Measurements from ENCODE around the gene UGT1A7.

UGT1A7 gene

DNA sequence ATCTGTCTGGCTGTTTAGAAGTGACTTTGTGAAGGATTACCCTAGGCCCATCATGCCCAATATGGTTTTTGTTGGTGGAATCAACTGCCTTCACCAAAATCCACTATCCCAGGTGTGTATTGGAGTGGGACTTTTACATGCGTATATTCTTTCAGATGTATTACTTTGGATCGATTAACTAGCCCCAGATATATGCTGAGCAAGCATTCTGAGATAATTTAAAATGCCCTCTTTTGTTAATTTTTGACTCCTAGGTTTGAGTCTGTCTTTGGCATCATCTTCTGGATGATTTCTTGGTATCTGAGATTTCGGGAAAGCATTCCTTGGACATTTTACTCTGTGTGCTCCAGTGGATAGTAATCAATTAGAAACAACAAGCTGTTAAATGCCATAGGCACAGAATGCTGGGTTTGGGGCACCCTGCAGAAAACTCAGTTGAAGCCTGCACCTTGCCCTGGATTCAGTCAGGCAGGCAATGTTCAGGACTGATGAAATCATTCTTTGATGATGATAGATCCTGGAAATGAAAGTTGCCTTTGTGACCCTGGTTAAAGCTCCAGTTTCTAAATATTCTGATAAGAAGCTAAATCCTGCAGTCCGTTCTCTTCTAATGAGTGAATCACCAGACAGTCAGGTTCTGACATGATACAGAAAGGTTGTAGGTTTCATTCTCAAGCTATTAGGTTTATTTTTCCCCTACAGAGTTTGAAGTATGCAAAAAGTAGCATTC, 79.5 kb downstream of the UGT1A7 start:
- no peak for DNase-seq (ENCODE audit: low read depth)

DNA sequence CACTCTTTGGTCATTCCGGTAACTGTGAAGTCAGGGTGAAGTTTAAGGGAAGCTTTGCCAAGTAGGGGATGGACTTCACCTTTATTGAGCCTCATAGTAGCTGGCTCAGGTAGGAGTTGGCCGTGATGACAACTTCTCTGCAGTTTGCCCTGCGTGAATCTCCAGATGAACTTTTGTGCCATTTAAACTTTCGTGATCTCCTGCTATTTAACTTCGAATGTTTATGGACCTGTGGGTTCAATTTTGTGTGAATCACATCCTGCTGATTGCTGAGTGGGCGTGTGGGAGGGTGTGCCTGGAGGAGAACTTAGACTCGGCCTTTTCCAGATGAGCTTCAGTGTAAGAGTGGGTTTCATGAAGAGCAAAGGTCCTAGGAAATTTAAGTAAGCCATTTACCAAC, 82.6 kb downstream of the UGT1A7 start:
- no peak for DNase-seq (ENCODE audit: low read depth)

DNA sequence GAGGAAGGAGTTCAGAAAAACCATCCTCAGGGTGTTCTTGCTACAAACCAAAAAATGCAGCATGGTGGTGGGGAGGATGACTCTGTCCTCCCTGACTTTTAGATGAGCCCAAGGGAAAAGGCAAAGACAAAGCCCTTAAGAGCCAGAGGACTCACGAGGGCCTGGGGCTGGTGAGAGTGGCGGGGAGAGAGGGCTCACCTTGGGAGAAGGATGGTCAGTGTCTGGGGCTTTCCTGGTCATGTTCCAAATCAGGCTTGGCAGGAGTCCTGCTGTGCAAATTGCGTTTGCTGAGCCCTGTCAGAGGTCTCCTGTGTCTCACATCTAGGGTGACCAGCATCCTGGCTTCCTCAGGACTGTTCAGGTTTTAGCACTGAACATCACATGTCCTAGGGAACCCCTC, 83.1 kb downstream of the UGT1A7 start:
- no peak for DNase-seq (ENCODE audit: low read depth)

DNA sequence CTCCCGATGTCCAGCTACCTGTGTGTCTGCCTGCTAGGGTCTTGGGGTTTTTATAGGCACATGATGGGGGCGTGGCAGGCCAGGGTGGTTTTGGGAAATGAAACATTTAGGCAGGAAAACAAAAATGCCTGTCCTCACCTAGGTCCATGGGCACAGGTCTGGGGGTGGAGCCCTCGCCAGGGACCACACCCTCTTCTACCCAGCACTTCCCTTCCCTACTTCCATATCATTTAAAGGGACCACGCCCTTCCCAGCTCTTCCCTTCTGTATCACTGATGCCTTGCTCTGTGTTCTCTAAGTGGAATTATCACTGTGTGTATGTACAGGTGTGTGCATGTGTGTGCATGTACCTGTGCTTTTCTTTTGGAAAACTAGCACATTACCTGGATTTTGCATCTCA, 84.7 kb downstream of the UGT1A7 start:
- DNase-seq (ENCODE audit: low read depth) = no peak

DNA sequence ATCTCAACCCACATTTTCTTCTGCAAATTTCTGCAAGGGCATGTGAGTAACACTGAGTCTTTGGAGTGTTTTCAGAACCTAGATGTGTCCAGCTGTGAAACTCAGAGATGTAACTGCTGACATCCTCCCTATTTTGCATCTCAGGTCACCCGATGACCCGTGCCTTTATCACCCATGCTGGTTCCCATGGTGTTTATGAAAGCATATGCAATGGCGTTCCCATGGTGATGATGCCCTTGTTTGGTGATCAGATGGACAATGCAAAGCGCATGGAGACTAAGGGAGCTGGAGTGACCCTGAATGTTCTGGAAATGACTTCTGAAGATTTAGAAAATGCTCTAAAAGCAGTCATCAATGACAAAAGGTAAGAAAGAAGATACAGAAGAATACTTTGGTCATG, 86.4 kb downstream of the UGT1A7 start:
- no peak for DNase-seq (ENCODE audit: low read depth)

DNA sequence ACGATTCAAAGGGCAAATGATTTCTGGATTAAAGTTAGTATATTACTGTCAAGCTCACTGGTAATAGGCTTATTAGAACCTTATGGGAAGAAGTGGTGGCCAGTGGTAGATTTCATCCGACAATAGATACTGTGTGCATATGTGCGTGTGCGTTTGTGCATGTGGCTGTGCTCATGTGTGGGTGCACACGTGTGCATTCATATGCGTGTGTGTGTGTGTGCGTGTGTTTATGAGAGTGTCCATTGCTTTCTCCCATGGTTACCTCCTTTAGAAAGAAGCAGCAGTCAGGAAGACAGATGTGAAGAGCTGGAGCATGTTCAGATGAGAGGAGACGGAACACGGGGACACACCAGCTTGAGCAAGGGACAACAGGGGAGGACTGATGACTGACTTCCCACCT, 87.6 kb downstream of the UGT1A7 start:
- DNase-seq (ENCODE audit: low read depth) = no peak

DNA sequence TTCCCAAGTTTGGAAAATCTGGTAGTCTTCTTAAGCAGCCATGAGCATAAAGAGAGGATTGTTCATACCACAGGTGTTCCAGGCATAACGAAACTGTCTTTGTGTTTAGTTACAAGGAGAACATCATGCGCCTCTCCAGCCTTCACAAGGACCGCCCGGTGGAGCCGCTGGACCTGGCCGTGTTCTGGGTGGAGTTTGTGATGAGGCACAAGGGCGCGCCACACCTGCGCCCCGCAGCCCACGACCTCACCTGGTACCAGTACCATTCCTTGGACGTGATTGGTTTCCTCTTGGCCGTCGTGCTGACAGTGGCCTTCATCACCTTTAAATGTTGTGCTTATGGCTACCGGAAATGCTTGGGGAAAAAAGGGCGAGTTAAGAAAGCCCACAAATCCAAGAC, 90.5 kb downstream of the UGT1A7 start:
- no peak for DNase-seq (ENCODE audit: low read depth)

DNA sequence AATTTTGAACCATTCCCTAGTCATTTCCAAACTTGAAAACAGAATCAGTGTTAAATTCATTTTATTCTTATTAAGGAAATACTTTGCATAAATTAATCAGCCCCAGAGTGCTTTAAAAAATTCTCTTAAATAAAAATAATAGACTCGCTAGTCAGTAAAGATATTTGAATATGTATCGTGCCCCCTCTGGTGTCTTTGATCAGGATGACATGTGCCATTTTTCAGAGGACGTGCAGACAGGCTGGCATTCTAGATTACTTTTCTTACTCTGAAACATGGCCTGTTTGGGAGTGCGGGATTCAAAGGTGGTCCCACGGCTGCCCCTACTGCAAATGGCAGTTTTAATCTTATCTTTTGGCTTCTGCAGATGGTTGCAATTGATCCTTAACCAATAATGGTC, 90.9 kb downstream of the UGT1A7 start:
- no peak for DNase-seq (ENCODE audit: low read depth)

DNA sequence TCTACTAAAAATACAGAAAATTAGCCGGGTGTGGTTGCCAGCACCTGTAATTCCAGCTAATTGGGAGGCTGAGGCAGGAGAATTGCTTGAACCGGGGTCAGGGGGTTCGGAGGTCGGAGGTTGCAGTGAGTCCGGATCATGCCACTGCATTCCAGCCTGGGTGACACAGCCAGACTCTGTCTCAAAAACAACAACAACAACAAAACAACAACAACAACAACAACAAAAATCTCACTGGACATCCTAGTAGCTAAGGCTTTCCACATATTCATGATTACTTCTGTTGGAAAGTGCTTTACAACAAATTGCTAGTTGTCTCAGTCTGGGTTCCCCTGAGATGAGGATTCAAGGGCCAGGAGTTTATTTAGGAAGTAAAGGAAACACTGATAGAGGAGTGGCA, 92.2 kb downstream of the UGT1A7 start:
- no peak for DNase-seq (ENCODE audit: low read depth)

DNA sequence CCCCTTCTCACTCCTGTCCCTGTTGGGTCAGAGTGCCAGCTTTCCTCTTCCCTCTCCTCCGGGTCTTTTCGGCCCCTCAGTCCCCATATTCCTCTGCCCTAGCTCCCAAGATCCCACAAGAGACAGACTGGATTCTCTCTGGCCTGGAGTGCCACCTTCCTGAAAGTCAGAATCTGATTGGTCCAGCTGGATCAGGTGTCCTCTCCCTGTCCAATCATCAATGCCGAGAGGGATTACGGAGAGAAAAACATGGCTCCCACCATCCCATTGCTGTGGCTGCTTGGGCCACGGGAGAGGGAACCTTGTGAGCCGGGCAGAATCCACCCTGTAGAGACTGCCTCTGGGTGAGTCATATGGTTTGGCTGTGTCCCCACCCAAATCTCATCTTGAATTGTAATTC, 93.7 kb downstream of the UGT1A7 start:
- no peak for DNase-seq (ENCODE audit: low read depth)

DNA sequence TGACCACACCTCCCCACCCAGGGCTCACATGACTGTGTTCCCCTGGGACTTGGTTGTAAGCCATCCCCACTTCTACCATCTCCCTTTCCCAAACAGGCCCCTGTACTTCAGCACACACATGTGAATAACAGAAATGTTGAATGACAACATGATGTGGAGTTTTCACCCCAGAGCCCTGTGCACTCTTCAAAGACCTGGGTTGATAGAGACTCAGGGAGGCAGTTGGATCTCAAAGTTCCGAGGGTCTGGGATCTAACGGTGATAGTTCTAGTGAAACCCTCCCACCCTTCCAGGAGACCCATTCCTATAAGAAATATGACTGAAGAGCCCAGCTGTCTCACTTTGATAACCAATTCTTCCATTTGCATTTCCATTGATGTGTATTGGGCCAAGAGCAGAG, 96.3 kb downstream of the UGT1A7 start, which contains the start of gene MROH2A:
MROH2A (plus strand) TSS at position 301 of the 400 bp plus-strand sequence. CDS start 1,029 bp downstream, outside the sequence.
- no peak for DNase-seq (ENCODE audit: low read depth)

DNA sequence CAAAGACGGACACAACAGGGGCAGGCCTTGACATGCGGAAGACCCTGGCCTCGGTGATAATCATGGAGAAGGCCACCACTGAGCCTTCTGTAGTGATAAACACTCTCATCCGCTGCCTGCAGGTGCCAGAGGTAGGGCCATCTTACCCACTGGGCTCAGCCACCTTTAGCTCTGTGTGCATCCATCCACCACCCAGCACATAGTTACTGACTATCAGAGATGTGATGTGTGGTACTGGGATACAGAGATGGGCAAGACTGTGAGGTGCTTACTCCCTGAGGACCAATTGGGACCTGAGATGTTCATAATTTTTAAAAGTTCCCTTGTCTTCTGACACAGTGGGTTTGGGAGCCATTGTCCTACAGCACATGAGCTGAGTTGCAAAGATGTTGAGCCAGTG, 98.0 kb downstream of the UGT1A7 start:
- no peak for DNase-seq (ENCODE audit: low read depth)

DNA sequence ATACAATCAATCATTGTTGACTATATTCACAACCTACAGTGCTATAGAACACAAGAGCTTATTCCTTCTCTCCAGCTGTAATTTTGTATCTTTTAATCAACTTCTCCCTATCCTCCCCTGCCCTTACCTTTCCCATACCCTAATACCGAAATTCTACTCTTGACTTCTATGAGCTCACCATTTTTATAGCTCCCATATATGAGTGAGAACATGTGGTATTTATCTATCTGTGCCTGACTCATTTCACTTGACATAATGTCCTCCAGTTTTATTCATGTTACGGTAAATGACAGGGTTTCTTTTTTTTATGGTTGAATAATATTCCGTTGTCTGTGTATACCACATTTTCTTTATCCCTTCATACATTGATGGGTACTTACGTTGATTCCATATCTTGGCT, 99.1 kb downstream of the UGT1A7 start:
- DNase-seq (ENCODE audit: low read depth) = no peak

DNA sequence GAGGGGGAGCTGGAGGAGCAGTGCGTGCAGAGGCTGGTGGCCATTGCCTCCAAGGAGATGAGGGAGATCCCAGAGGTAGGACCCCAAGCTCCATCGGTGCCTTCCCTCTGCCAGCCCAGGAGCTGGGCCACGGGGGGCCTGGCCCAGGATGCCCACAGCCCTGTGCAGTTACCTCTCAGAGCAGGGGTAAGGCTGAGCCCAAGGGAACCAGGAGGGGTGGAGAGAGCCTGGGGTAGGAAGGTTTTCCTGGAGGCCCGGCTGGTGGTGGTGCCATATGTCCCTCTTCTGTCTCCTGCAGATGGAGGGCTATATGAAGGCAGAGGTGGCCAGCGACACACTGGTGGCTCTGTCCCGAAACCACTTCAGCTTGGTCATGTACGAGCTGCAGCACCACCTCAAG, 107.9 kb downstream of the UGT1A7 start:
- no peak for DNase-seq (ENCODE audit: low read depth)

DNA sequence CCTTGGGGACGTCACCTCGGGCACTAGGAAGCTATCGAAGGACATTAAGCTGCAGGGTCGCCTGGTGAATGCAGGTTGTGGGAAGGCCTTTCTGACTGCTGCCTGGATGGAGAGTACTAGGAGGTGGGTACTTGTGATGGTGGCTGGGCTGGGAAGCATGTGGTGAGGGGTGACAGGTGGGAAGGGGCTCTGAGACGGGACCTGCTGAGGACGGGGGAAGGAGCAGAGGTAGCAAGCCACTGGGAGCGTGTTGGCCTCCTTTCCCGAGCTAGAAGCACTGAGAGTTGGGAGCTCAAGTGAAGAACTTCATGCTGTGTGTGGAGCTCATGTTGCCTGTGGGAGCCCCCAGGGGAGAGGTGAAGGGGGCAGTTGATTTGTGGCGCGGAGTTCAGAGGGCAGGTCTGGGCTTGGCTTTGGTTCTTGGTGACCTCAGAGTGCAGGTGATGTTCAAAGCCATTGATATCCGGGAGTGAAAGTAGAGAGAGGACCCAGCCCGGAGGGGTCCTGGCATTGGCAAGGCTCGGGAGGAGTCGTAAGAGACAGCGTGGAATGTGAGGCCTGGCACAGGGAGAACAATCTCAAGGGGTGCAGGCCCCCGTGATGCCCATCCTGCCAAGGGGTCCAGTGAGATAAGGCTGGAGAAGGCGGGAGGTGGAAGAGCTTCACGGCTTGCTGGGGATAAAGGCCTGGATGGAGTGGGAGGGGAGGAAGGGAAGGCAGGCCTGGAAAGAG, 109.6 kb downstream of the UGT1A7 start:
- DNase-seq (ENCODE audit: low read depth) = no peak

DNA sequence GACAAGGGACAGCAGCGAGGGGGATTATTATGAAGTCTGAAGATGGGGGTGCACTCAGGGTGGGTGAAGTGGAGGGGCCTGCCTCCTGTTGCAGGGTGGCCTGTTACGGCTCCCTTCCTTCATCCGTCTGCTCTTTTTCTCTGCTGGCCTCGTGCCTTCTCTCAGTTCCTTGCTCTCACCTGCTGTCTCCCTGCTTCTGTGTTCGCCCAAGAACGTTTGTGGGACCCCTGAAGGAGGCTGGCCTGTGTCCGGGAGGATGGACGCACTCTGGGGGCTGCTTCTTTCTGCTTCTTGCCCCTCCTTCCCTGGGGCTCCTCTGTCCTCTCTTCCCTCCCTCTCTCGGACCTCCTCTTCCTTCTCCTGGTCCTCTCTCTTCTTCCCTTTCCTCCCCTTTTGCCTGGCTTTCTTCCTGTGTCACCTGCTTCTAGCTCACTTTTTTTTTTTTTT, 110.2 kb downstream of the UGT1A7 start:
- no peak for DNase-seq (ENCODE audit: low read depth)

DNA sequence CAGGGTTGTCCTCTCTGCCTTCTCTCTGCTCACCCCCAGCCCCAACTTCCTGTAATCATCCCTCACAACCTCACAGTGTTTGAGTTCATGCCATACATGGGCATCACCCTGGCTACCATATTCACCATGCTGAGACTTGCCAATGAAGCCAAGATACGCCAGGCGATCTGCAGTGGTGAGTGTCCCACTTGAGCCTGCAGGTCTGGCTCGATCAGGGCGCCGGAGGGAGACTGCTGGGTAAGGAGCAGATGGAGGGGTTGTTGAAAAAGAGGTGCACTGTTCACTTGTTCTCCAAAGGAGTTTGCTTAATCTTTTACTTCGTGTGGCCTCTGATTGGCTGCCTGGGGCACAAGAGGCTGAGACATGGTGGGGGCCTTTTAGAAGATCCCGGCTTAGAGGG, 111.0 kb downstream of the UGT1A7 start:
- no peak for DNase-seq (ENCODE audit: low read depth)

DNA sequence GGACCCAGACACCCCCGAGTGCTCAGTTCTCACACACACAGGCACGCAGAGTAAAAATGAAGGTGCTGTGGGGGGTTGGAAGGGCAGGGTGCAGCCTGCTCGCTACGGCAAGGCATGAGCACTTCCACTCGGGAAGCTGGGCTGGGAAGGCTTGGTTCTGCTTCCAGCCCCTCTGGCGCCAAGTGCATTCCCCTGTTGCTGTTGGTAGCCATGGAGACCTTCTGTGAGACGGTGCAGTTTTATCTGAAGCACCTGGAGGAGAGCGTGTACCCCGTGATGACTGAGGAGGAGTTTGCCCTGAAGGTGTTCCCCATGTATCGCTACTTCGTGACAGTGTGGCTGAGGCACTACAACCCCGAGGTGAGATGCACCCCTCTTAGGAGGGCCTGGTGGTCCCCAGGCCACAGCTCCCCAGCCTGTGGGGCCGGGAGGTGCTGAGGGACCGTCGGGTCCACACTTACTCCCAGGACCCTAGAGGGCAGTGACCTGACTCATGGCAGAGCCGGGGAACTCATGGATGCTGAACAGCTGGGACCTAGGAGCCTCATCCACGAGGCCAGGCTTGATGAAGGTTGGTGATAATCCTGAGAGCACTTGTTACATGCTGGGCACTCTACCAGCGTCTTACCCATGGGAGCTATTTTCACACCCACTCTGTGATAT, 111.9 kb downstream of the UGT1A7 start:
- DNase-seq (ENCODE audit: low read depth) = no peak

DNA sequence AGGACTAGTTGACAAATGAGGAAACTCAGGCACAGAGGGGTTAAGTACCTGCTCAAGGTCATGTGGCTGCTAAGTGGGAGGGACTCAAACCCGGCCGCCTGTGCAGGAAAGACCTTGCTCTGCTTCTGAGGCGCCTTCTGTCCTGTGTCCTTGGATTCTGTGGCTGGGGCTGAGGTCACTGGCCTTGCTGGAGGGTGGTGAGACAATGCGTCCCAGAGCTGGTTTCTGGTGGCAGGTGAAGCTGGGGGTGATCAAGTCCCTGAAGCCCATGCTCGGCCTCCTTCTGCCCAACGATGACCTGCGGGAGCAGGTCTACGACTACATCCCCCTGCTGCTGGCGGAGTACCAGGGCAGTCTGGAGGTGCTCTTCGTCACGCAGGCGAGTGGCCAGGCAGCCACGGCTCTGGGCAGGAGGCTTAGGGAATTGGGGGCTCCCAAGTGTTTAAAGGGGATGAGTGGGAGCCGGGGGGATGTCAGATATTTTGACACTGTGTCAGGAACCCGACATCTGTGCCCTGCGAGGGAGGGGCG, 112.5 kb downstream of the UGT1A7 start:
- no peak for DNase-seq (ENCODE audit: low read depth)

DNA sequence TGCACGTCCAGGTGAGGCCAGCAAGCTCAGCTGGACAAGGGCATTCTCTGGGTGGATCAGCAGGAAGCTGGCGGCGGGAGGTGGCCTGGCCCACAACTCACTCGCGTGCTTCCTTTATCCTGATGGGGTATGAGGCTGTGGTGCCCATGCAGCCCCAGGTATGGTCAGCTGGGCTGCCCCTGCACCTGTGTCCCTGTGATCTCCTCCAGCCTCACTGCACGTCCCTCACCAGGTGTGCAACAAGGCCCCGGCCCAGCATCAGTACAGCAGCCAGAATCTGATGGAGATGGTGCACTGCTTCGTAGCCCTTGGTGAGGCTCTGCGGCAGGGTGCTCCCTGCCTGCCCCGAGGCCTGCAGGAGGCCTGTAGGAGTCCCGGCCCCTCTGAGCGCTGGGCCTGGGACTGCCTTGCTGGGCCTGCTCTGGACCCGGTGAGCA, 114.1 kb downstream of the UGT1A7 start:
- DNase-seq (ENCODE audit: low read depth) = no peak

DNA sequence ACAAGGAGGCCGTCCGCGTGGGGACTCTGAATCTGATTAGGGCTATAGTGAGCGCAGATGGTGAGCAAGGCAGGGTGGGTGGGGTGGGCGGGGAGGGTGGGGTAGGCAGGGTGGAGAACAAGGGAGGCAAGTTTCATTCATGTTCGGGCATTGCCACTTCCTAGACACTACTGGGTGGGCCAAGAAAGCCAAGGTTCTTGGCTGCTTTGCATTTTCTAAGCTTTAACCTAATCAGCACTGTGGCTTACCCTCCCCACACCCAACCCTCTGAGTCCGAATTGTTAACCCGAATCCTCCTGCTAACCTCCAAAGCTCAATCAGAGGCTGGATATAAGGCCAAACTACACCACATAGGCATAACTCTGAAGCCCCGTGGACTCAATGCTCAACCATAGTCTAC, 114.6 kb downstream of the UGT1A7 start:
- no peak for DNase-seq (ENCODE audit: low read depth)

DNA sequence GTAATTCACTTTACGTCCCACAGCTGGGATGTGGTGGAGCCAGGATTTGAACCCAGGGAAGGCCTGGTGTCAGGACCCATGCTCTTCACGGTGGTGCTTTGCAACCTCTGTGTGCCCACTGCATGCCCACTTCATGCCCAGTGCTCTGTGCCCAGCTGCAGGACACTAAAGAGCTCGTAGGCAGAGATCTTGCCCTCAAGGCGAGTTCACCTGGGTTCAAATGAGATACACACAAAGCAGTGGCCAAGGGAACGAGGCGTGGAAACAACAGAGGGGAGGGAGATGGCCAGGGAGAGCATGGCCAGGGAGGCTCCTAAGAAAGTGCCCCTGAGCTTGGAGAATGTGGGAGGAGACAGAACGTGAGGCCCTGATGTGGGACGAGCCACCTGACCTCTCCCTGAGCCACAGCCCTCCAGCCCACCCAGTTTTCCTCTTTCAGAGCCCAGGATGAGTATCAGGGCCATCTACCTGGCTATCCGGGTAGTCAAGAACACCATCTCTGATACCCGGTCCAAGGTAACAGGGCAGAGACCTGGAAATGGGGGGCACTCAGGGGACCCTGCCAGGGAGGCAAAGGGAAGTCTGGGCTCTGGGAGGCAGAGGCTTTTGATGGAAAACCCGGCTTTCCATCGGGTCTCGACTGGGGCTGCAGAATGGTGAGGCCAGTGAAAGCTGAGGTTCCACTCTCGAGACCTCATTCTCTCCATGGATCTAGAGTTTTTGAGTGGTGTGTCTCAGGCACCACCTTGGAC, 116.8 kb downstream of the UGT1A7 start:
- DNase-seq (ENCODE audit: low read depth) = no peak

Data from activated T-cell treated with anti-CD3 and anti-CD28 coated beads for 48 hours (primary cell).